IPS-NIHi7 (cell line): ENCODE measurements around the gene BTK.
"Not testable (repeated sequence)": the region's sequence is repeated elsewhere in the genome, so short reads cannot be mapped to it uniquely, and the experiment has no call there.

Source experiments
- DNase-seq: peaks from one replicate; pipeline ENCODE4 v3.0.0; 2012; ENCODE audit warnings: mixed read lengths; ENCODE audit errors: extremely low spot score

BTK gene

DNA sequence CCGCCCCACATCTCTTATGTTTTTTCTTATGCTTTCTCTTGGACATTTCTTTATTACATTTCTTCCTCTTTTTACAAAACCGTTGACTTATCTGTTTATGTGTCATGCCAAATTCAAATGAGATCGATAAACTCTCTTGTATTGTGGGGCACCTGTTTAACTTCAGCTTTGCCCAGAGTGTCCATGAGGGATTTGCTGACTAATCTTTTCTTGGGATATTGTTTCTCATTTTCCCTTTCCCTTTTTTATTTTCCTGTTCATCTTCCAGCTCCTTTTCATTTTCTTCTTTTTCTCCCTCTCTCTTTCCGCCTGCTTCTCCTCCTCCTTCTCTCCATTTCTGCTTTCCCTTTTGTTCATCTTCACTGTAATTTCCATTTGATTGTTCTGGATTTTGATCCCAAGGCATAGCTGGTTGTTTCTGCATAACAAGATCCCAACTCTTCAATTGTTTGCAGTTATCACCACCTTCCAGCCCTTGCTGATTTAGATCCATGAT is 48.2 kb downstream of the BTK start:
- DNase-seq = no peak

DNA sequence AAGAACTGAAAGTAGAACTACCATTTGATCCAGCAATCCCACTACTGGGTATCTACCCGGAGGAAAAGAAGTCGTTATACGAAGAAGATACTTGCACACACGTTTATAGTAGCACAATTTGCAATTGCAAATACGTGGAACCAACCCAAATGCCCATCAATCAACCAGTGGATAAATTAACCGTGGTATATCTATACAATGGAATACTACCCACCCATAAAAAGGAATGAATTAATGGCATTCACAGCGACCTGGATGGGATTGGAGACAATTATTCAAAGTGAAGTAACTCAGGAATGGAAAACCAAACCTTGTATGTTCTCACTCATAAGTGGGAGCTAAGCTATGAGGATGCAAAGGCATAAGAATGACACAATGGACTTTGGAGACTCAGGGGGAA is 51.7 kb downstream of the BTK start:
- DNase-seq = not testable (repeated sequence)

DNA sequence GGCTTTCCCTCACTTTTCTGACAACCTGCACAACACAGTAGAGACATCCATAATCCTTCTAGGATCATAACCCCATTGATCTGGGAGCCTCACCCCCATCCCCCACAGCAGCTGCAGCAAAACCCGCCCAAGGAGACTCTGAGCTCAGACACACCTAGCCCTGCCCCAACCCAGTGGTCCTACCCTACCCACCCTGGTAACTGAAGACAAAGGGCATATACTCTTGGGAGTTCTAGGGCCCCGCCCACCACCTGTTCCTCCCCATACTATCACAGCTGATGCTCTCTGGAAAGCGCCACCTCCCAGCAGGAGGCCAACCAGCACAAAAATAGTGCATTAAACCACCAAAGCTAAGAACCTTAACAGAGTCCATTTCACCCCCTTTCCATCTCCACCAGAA is 59.4 kb downstream of the BTK start:
- DNase-seq = not testable (repeated sequence)

DNA sequence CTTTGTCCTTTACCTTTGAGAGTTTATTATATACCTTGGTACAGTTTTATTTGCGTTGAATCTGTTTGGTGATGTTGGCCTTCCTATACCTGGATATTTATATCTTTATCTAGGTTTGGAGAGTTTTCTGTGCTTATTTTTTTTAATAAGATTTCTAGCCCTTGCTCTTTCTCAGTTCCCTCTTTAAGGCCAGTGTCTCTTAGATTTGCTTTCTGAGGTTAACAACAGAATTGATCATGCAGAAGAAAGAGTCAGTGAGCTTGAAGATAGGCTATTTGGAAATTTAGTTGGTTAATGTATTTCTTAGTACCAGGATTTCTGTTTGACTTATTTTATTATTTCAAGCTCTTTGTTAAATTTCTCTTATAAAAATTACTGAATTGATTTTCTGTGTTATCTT is 82.2 kb downstream of the BTK start:
- DNase-seq = no peak
